ENCODE measurements around the gene ERMAP.

DNA sequence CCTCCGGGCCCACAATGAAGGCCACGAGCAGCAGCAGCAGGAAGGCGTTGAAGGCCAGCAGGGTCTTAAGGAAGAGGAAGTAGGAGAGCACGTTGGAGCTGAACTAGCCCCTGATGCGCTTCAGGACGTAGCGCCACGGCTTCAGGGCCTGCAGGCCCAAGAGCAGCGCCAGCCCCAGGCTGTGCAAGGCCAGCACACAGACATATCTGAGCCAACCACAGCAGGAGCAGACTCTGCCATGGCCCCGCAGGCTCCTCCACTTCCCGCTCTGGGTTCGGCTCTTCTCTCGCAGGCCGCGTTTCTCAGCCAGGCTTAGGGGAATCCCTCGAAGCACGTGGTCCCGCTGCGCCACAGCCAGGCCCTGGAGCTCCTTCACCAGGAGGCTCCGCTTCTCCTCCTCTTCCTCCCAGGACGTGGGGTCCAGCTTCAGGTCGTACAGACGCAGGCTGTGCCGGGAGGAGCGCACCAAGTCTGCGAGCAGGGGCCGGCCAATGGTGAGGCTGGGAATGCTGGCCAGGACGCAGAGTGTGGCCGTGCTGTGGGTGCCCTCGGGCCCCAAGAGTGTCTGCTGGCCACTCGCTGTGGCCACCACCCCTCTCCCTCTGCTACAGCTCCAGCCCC, 71.2 kb downstream of the ERMAP start:
- TF ChIP-seq, protein P1, sequence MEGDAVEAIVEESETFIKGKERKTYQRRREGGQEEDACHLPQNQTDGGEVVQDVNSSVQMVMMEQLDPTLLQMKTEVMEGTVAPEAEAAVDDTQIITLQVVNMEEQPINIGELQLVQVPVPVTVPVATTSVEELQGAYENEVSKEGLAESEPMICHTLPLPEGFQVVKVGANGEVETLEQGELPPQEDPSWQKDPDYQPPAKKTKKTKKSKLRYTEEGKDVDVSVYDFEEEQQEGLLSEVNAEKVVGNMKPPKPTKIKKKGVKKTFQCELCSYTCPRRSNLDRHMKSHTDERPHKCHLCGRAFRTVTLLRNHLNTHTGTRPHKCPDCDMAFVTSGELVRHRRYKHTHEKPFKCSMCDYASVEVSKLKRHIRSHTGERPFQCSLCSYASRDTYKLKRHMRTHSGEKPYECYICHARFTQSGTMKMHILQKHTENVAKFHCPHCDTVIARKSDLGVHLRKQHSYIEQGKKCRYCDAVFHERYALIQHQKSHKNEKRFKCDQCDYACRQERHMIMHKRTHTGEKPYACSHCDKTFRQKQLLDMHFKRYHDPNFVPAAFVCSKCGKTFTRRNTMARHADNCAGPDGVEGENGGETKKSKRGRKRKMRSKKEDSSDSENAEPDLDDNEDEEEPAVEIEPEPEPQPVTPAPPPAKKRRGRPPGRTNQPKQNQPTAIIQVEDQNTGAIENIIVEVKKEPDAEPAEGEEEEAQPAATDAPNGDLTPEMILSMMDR (IDR thresholded peaks at IDR 0.05): no peak
- no peak for TF ChIP-seq POLR2A (IDR thresholded peaks at IDR 0.05)

Measured in thyroid gland (tissue), 4 donors.